ENCODE data around the gene THAP4.

GRCh38 chr2:241559323-241560161 is 77.4 kb downstream of the THAP4 start:
- TF ChIP-seq CTCF (conservative IDR thresholded peaks at IDR 0.05; ENCODE audit: low read depth, low read length) (no peak), SMC3 (IDR thresholded peaks at IDR 0.05; ENCODE audit: low read depth, low read length) (no peak), POLR2A (IDR thresholded peaks at IDR 0.05; ENCODE audit: low read depth, low read length) (no peak), CHD1 (IDR thresholded peaks at IDR 0.05; ENCODE audit: low read depth, low read length) (no peak), RFX5 (IDR thresholded peaks at IDR 0.05; ENCODE audit: low read depth, low read length) (no peak), BHLHE40 (IDR thresholded peaks at IDR 0.05; ENCODE audit: low read depth, low read length) (peak; percentile 45; the same call in 1 of the 2 replicates), MXI1 (IDR thresholded peaks at IDR 0.05; ENCODE audit: borderline replicate concordance, low read depth, low read length) (peak; percentile 80; the same call in 1 of the 2 replicates), RAD21 (IDR thresholded peaks at IDR 0.05; ENCODE audit: low read length) (no peak), CEBPB (IDR thresholded peaks at IDR 0.05; ENCODE audit: low read depth, low read length) (no peak), ELK1 (IDR thresholded peaks at IDR 0.05; ENCODE audit: borderline replicate concordance, low read depth, low read length) (no peak), FOS (IDR thresholded peaks at IDR 0.05; ENCODE audit: low read depth, low read length) (no peak), RCOR1 (IDR thresholded peaks at IDR 0.05; ENCODE audit: insufficient replicate concordance, low read length) (no peak), MAFK (IDR thresholded peaks at IDR 0.05; ENCODE audit: low read depth, low read length) (no peak), USF2 (IDR thresholded peaks at IDR 0.05; ENCODE audit: low read depth, low read length) (peak; percentile 67; the same call in 1 of the 2 replicates)
